Stimulated activated CD8-positive, alpha-beta memory T cell treated with anti-CD3 and anti-CD28 coated beads, Interleukin-15, amount 100 ng/mL, for 1 hour (primary cell): ENCODE measurements around the gene RGS19.

Experiments
- DNase-seq: peaks from one replicate; pipeline ENCODE4 v3.0.0-alpha.2; 2020; ENCODE audit warnings: low read depth

RGS19 gene

GRCh38 chr20:64108731-64109681, 29.7 kb upstream of the RGS19 start:
- DNase-seq, result no peak

DNA sequence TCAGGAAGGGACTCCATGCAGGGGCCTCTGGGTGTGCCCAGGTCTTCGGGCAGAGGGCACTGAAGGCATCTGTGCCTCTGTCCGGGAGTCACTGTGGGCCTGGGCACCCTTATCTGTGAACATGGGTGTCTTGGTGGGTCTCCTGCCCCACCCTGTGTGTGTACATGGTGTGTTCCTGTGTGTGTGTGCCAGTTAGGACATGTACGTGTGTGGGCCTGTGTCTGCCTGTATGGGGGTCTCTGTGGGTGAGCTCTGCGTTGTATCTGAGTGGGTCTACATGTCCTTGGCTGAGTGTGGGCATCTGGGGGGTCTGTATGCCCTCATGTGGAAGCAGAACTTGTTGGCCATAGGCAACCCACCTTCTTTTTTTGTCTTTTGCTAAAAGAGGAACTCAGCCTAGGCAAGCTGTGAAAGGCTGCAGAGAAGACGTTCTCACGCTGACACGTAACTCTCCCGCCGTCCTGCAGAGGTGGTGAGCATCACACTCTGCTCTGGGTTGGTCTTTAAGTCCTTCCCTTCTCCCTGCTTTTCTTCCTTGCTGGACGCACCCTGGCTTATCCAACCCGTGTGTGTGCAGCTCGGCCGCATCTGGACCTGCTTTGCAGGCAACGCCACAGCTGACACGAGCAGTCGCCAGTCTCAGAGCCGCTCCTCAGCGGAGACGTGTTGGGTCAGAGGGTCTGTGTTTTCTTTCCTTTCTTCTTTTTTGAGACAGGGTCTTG, 28.6 kb upstream of the RGS19 start:
- no peak for DNase-seq

DNA sequence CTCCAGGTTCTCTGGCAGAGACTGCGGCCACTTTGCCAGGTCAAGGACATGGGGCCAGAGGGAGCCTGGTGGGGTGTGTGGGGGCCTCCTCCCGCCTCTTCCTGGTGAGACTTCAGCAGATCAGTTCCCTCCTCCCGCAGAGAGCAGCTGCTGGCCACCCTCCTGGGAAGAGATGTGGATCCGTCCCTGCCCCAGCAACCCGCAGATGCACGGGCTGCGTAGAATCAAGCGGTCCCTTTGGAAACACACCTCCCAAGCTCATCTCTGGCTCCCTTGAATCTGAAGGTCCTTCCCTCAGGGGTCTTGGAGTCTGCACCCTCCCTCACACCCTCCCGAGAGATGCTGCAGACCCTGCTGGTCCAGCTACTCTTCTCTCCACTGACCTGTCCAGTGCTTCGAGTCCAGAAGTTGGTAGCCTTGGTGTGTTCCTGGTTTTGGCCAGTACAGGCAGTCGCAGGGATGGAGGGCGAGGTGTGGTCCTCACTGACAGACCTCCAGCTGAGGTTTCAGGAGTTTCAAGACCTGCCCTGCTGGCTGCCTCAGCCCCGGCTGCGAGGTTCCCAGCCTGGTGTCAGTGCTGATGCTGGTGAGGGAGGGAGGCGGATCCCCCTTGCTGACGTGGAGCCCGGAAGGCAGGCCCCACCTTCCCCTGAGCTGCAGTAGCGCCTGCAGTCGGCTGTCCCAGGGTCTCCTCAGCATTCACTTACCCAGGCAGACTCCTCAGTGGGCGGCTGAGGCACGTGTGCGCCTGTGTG, 27.8 kb upstream of the RGS19 start, which contains the start of gene NPBWR2:
TSS of gene NPBWR2 (minus strand) at position 585 of the 755 bp plus-strand sequence. CDS start 734 bp downstream, outside the sequence.
- no peak for DNase-seq

DNA sequence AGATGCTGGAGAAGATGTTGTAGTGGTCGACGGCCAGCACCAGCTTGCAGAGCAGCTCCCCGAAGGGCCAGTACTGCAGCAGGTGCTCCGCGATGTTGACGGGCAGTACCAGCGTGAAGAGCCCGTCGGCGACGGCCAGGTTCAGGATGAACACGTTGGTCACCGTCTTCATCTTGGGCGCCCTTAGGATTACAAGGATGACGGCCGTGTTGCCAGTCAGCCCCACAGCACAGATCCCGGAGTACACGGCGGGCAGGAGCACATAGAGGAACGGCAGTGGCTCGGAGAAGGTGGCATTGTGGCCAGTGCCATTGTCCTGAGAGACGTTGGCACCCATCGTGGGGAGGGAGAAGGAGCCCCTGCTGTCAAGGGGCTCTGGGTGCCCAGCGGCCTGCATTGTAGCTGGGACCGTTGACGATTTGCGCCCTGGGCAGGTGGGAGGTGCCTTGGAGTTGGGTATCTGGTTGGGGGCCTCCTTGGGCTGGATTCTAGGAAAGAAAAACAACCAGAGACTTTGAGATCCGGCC, 27.2 kb upstream of the RGS19 start:
- no peak for DNase-seq

DNA sequence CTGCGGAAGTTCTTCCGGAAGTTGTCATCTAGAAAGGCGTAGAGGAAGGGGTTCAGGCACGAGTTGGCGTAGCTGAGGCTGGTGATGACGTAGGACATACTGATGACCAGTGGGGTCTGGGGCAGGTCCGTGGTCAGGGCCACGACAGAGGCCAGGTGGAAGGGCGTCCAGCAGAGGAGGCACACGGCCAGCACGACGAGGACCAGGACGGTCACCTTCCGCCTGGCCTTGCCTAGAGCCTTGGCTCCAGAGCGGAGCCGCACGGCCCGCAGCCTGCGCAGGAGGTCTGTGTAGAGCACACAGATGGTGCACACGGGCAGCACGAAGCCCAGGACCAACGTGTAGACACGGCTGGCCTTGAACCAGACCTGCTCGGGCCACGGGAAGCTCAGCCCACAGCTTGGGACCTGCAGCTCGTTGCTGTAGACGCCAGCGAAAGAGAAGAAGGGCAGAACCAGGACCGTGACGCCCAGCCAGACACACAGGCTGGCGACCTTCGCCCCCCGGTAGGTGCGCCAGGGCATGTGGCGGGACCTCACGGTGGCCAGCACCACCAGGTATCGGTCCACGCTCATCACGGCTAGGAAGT, 26.6 kb upstream of the RGS19 start:
- DNase-seq, result no peak

- no peak for DNase-seq
These were observed 25.5 kb upstream of the RGS19 start for GRCh38 chr20:64104667-64105451.

DNA sequence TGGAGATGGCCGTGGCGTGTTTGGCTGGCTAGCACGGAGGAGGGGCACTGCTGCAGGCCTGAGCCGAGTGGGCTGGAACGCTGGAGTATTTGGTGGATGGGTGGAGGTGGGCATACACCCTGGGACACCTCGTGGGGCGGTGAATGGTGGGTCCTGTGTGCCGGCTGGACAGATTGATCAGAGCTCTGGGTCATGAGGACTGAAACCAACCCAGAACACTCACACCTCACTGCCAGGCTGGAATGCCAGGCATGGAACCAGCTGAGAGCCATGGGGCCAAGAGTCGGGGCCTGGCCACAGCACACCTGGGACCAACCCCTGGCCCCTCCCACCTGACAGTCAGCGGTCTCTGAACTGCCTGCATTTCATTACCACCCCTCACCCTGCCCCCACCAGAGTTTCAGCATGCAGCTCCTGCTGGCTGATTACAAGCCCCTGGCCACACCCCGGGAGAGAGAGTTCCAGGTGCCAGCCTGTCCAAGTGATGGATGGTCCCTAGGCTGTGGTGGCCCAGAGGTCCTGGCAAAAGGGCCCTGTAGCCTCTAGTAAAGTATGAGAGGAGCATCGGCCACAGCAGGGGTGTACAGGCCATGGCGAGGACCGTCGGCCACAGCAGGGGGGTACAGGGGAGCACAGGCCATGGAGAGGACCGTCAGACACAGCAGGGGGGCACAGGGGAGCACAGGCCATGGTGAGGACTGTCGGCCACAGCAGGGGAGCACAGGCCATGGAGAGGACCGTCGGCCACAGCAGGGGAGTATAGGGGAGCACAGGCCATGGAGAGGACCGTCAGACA, 24.8 kb upstream of the RGS19 start:
- DNase-seq, result no peak

GRCh38 chr20:64102647-64103354, 23.5 kb upstream of the RGS19 start:
- DNase-seq, result no peak

DNA sequence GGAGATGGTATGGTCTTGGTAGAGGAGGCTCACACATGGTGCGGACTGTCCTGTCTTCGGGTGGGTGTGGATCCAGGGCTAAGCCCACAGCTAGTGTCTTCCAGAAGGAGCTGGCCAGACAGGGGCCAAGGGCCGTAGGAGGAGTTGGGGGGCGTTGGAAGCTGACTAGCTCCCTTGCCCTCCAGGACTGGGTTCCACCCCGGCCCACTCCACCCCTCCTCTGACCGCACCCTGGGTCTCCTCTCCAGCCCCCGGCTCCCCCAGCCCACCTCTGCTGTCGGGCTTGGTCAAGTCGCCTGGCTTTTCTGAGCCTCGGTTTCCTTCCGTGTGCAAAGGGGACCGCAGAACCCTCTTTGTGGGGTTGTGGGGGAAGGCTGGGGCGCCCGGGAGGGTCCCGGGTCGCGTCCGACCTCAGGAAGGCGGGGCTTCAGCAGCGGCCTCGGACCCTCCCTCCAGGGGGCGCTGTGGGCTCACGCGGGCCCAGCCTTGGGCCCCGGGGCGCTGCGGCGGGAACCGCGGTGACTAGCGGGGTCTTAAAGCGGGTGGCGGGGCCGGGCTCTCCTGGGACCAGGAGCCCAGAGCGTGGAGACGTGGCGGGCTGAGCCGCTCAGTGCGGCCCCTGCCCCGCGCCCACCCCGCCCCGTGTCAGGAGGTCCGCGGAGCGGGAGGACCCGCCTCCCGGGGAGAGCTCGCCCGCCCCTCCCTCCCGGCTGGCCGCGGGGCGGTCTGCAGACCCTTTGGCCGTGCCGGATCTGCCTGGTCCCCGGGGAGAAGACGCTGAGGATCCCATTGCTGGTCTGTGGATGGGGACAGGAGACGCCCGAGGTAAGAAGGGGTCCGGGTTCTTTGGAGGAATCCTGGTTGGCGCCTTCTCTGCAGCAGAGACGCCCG, 22.7 kb upstream of the RGS19 start:
- peak; percentile 38 for DNase-seq

- DNase-seq, result no peak
These were observed 21.8 kb upstream of the RGS19 start for GRCh38 chr20:64100946-64101688.

DNA sequence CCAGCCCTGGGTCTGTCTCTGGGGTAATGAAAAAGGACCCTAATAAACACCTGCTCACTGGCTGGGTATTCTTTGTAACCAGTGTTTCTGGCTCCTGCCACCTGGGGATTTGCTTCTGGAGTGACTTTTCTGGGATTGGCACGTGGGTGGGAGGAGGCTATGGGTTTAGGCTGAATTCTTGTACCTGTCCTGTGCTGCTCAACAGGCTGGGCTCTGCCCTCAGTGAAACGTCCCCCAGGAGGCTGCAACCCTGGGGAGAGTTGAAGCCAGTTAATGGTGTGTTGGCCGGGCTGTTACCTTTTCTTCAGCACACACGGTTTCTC, 21.2 kb upstream of the RGS19 start:
- DNase-seq, result no peak

GRCh38 chr20:64099880-64100565, 20.7 kb upstream of the RGS19 start:
- DNase-seq, result no peak

- DNase-seq, result no peak
These were observed 19.9 kb upstream of the RGS19 start for GRCh38 chr20:64099086-64099786.

DNA sequence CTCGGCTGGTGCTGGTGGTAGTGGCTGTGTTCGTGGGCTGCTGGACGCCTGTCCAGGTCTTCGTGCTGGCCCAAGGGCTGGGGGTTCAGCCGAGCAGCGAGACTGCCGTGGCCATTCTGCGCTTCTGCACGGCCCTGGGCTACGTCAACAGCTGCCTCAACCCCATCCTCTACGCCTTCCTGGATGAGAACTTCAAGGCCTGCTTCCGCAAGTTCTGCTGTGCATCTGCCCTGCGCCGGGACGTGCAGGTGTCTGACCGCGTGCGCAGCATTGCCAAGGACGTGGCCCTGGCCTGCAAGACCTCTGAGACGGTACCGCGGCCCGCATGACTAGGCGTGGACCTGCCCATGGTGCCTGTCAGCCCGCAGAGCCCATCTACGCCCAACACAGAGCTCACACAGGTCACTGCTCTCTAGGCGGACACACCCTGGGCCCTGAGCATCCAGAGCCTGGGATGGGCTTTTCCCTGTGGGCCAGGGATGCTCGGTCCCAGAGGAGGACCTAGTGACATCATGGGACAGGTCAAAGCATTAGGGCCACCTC, 19.2 kb upstream of the RGS19 start:
- no peak for DNase-seq

GRCh38 chr20:64096535-64096934, 17.2 kb upstream of the RGS19 start:
- no peak for DNase-seq

DNA sequence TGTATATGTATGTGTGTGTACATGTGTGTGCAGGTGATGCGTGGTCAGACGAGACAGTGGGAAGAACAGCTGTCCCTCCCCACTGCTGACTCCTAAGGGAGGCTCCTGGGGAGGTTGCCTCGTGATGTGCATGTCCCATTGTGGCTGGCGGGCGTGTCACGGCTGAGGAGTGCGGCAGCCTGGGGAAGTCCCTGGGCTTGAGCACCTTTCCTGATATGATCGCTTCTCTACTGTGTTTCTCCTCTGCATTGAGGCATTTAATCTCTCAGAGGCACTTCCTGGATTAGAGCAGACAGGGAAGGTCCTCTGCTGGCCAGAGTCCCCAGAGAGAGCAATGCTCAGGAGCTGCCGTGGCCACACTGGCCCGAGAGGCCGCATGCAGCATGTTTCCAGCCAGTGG, 16.6 kb upstream of the RGS19 start:
- no peak for DNase-seq
